AG09319 (cell line): ENCODE results near the gene SULT2B1.

ENCODE experiments used
- DNase-seq: peaks from one replicate; pipeline ENCODE4 v3.0.0-alpha.2; 2010; ENCODE audit warnings: low read depth; ENCODE audit errors: extremely low read depth
- TF ChIP-seq, protein P1 (sequence below): IDR thresholded peaks from 2 replicates; pipeline ENCODE4 v1.5.1; 2011; ENCODE audit warnings: low read depth, mild to moderate bottlenecking, inconsistent platforms, low read length, moderate library complexity

The SULT2B1 gene

DNA sequence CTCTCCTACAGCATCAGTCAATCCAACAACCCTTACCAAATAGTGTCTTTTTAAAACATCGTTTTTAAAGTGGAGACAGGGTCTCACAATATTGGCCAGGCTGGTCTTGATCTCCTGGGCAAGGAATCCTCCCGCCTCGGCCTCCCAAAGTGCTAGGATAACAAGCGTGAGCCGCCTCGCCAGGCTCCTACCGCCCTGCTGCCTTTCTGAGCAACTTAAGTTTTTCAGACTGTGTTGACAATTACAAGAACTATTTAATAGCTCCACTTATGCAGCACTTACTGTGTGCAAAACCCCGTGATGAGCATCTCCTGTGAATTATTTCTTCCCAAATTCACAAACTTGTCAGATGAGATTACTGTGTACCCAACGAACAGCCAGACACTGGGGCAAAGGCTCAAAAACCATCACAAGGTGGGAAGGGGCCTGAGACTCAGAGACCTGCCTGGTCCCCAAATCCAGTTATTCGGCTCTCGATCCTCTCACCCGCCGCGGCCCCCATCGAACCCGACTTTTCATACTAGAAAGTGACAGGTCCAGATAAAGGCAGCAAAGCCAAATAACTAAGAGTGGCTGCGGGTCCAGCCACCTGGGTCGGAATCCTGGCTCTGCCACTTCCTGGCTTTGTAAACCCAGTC lies 66.4 kb downstream of the SULT2B1 start:
- TF ChIP-seq, protein P1, sequence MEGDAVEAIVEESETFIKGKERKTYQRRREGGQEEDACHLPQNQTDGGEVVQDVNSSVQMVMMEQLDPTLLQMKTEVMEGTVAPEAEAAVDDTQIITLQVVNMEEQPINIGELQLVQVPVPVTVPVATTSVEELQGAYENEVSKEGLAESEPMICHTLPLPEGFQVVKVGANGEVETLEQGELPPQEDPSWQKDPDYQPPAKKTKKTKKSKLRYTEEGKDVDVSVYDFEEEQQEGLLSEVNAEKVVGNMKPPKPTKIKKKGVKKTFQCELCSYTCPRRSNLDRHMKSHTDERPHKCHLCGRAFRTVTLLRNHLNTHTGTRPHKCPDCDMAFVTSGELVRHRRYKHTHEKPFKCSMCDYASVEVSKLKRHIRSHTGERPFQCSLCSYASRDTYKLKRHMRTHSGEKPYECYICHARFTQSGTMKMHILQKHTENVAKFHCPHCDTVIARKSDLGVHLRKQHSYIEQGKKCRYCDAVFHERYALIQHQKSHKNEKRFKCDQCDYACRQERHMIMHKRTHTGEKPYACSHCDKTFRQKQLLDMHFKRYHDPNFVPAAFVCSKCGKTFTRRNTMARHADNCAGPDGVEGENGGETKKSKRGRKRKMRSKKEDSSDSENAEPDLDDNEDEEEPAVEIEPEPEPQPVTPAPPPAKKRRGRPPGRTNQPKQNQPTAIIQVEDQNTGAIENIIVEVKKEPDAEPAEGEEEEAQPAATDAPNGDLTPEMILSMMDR = no peak
- no peak for DNase-seq

DNA sequence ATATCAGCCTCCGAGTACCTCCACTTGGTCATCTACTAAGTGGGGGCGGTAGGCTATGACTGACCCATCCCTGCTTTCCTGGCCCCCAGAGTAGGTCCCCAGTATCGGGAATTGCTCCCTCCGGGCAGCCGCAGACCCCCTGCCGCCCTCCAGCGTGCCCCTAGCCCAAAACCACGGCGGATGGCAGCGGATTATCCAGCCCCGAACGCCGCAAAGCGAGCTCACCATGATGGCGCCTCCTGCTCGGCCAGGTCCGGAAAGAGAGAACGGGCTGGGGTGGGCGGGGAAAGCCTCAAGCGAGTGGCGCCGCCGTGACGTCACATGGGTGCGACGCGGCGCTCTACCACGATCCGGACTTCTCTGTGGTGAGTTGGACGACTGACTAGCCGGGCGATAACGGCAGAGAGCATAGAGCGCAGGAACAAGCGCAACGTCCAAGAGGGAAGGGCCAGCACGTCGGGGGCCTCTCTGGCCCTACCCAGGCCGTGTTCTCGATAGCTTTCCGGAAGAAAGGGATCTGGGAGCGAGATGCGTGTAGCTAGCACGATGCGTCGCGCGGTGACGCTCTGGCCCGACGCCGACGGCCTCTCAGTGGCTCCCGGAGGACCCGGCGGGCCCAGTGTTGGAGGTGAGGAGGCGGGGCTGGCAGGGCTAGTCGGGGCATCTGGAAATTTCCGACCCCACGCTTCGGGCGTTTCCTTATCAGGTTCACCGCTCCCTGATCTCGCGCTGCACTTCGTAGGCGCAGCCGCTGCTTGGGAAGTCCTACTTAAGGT lies 67.1 kb downstream of the SULT2B1 start, which contains the start of the genes RPL18 and SPHK2:
Gene RPL18 (minus strand): TSS at position 263 of the 776 bp plus-strand sequence. CDS start 35 bp downstream, at position 228.
Gene SPHK2 (plus strand): TSS at position 591 of the 776 bp plus-strand sequence. CDS start 1,009 bp downstream, outside the sequence.
- DNase-seq = peak; percentile 99
- TF ChIP-seq, protein P1 = no peak

DNA sequence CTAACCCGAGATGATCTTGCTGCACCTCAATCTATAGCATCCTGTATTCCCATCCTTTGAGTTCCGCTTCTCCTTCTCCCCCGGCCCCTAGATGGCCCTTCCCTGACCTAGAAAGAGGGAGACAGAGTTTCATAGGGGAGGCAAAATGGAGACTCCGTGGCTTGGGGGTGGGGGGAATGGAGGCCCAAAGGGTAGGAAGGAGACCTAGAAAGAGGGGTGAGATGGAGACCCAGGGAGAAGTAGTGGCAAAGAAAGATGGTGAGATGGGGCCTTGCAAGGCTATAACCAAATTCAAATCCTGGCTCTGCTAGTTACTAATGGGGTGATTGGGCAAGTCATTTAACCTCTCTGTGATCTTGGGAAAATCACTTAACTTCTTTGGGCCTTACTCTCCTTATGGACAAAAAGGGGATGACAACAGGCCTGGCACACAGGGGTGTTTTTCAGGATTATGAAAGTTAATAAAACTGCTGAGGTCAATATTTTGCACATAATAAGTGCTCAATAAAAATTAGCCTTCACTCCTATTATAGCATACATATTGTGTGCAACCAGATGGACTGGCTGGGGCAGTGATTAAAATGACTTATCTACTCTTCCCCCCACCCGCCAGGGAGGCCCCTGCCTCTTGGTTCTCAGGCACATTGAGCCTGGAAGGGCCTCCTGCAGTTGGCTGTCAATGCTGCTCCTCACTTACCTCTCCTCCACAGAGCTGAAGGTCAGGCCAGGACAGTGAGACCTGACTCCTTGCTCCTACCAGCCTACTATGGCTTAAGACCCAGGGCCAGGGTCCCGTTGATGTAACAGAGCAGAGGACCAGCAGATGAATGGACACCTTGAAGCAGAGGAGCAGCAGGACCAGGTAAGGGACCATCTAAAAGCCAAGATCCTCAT lies 68.0 kb downstream of the SULT2B1 start:
- TF ChIP-seq, protein P1 = no peak
- DNase-seq = no peak

DNA sequence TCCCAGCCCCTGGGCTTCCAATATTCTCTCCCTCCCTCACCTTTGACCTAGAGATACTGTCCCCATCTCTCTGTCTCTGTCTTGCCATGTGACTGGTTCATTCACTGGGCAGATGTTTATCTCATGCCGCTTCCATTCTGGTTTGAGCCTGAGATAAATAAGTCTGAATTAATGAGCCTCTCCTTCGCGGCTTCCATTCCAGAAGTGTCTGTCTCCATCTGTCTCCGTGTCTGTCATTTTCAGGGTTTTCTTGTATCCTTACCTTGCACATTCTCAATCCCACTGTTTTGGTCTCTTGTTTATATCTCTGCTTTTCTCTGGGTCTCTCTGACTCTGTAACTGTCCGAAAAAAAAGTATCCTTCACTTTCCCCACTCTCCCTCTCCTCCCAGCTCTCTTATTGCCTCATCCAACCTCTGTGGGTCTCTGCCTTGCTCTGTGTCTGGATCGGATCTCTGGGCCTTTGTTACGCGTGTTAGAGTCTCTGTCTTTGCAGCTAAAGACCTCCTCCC lies 71.6 kb downstream of the SULT2B1 start:
- TF ChIP-seq, protein P1 = no peak
- DNase-seq = no peak

DNA sequence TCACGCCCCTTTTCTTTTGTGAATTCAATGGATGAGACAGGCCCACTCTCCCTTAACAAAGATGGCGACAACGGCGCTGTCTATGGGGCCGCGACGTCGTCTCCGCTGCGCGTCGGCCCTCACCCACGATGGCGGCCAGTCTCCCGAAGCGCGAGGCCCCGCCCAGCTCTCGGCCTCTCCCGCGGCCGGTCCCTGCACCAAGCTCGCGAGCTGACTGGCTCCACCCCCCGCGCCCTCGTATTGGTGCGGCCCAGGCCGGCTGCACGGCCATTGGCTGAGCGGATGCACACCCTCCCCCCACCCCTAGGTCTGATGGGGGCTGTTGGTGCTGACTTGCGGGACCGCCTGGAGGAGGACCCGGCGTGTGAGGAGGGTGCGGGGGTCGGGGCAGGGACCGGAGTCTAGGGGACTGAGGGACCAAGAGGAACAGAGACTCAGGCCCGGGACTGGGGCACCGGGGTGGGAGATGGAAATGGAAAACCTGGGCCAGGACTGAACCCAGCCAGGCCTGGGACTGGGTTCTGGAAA lies 72.2 kb downstream of the SULT2B1 start:
- DNase-seq = peak; percentile 91
- TF ChIP-seq, protein P1 = no peak

DNA sequence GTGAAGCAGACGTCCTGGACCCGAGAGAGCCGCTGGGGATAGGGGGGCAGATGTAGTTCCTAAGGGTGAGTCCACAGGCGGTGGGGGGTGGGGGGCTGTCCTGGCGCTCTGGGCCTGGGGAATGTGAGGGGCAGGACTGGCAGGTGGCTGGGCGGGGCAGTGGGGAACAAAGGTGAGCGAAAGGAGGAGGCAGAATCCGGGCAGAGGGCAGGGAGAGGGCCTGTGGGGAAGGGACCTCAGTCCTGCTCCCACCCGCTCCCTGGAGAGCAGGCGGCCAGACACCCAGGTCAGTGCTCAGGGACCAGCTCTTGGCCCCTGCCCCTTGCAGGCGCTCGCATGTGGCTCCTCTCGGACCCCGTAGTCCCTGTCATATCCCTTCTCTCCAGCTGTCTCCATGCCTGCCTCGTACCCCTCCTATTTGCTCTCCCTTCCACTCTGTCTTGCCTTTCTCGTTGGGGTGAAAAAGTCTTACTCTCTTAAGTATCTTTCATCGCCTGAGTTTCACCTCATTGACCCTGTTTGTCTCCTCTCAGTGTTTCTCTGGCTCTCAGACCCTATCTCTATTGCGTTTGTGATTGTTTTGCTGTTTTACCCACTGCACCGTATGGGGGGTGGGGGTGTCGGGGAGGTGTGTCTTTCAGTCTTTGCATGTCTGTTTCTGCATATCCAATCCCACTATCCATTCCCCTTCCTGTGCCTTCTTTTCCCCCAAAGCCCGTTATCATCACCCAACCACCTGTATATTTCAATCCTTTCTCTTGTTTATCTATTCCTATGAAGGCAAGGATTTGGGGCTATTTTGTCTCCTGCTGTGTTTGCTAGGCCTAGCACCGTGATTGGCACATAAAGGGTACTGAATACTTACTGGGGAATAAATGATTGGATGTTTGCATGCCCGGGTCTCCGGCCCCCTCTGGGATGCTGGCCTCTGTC lies 73.1 kb downstream of the SULT2B1 start:
- TF ChIP-seq, protein P1 = no peak
- DNase-seq = no peak
